B cell (primary cell): Measurements from ENCODE around the gene ZIC4. TPM values are rescaled to one million over a fixed set of nuclear protein-coding genes. Genes with fewer than 3 reads are reported as not detected.

Source experiments
- ATAC-seq: fragments of 200-7000 bp; cut with Tn5 transposase; one replicate; pipeline ENCODE4 v1.10.0; 2021; ENCODE audit warnings: low read depth, mild to moderate bottlenecking, moderate number of reproducible peaks, moderate library complexity
- CTCF ChIA-PET: fragments of 350-600 bp; sonication (Branson Sonifier 250); formaldehyde crosslinking; loops from one replicate; lab custom pipeline; 2021; ENCODE audit warnings: antibody characterized with exemption, inconsistent platforms; lab: Charles Lee
- POLR2A ChIA-PET: fragments of 350-600 bp; sonication (Branson Sonifier 250); formaldehyde crosslinking; loops from one replicate; lab custom pipeline; 2021; ENCODE audit warnings: antibody characterized with exemption; lab: Charles Lee
- DNase-seq: peaks from one replicate; pipeline ENCODE4 v3.0.0; 2013
- H2AFZ ChIP-seq: 2 replicates; pipeline ENCODE4 v1.6.1; 2012; ENCODE audit warnings: mild to moderate bottlenecking, low read depth, low read length; ENCODE audit not compliant: insufficient read depth, poor library complexity, severe bottlenecking
- H3K27ac ChIP-seq, 2 donors: 1 replicate in 1 of 2; 2 replicates in 1 of 2; pipeline ENCODE4 v1.5.1; 2012 to 2013; ENCODE audit warnings: low read length in 2 of 2, mild to moderate bottlenecking in 2 of 2, moderate library complexity in 1 of 2
- H3K27me3 ChIP-seq, 4 experiments: fragments of 200-600 bp in 1 of 4; sonication (generic) in 1 of 4; replicated peaks in 1 of 4; 1 replicate in 2 of 4; 2 replicates in 2 of 4; pipeline versions ENCODE4 v1.6.1 to v1.7.0; 2013 to 2016; ENCODE audit warnings: low read length in 3 of 4, mild to moderate bottlenecking in 2 of 4, mixed read lengths in 1 of 4, moderate library complexity in 1 of 4; ENCODE audit not compliant: insufficient read depth in 4 of 4, control insufficient read depth in 3 of 4; ENCODE audit errors: control extremely low read depth in 1 of 4
- H3K36me3 ChIP-seq, 2 experiments: replicated peaks in 1 of 2; 1 replicate in 1 of 2; 2 replicates in 1 of 2; pipeline versions ENCODE4 v1.6.1 to v1.7.1; 2013; ENCODE audit warnings: low read length in 1 of 2; ENCODE audit not compliant: insufficient read depth in 2 of 2, control insufficient read depth in 1 of 2; ENCODE audit errors: control extremely low read depth in 1 of 2, extremely low read depth in 1 of 2
- H3K4me1 ChIP-seq, 2 donors: fragments of 200-600 bp in 1 of 2; sonication (generic) in 1 of 2; 1 replicate in 1 of 2; 2 replicates in 1 of 2; pipeline versions ENCODE4 v1.5.1 to v1.6.1; 2013 to 2017; ENCODE audit warnings: low read length in 2 of 2; ENCODE audit not compliant: control insufficient read depth in 2 of 2, insufficient read depth in 2 of 2
- H3K4me2 ChIP-seq: replicated peaks from 2 replicates; pipeline ENCODE3; 2012; ENCODE audit warnings: mild to moderate bottlenecking, low read depth, low read length; ENCODE audit not compliant: poor library complexity, severe bottlenecking
- H3K4me3 ChIP-seq, 5 experiments: fragments of 200-600 bp in 1 of 5; sonication (generic) in 1 of 5; 1 replicate in 3 of 5; 2 replicates in 2 of 5; pipeline versions ENCODE4 v1.5.1 to v1.7.0; 2011 to 2016; ENCODE audit warnings: low read length in 4 of 5, mild to moderate bottlenecking in 4 of 5, low read depth in 2 of 5, control low read depth in 1 of 5, moderate library complexity in 1 of 5; ENCODE audit not compliant: insufficient read depth in 1 of 5; ENCODE audit errors: control extremely low read depth in 1 of 5, extremely low read depth in 1 of 5
- H3K79me2 ChIP-seq: fragments of 200-600 bp; sonication (generic); one replicate; pipeline ENCODE4 v1.6.0; 2016; ENCODE audit warnings: low read length; ENCODE audit not compliant: control insufficient read depth, insufficient read depth
- H3K9ac ChIP-seq: fragments of 200-600 bp; sonication (generic); 2 replicates; pipeline ENCODE4 v1.6.1; 2017; ENCODE audit warnings: mild to moderate bottlenecking, low read length, moderate library complexity
- H3K9me3 ChIP-seq, 3 donors: one replicate each; pipeline versions ENCODE4 v1.6.1 to v1.7.1; 2013; ENCODE audit warnings: low read length in 2 of 3; ENCODE audit not compliant: control insufficient read depth in 2 of 3, insufficient read depth in 1 of 3; ENCODE audit errors: control extremely low read depth in 1 of 3
- H4K20me1 ChIP-seq: 2 replicates; pipeline ENCODE4 v1.6.0; 2012; ENCODE audit warnings: mild to moderate bottlenecking, low read length; ENCODE audit not compliant: insufficient read depth, control insufficient read depth, poor library complexity, severe bottlenecking
- H3K27ac Mint-ChIP-seq: one replicate; pipeline ENCODE4 v1.8.0; 2021; ENCODE audit warnings: mixed read lengths
- H3K27me3 Mint-ChIP-seq: one replicate; pipeline ENCODE4 v1.8.0; 2021; ENCODE audit warnings: mixed read lengths
- H3K4me1 Mint-ChIP-seq: one replicate; pipeline ENCODE4 v1.8.0; 2021; ENCODE audit warnings: mixed read lengths
- H3K4me3 Mint-ChIP-seq: one replicate; pipeline ENCODE4 v1.8.0; 2021; ENCODE audit warnings: mixed read lengths
- H3K9me3 Mint-ChIP-seq: one replicate; pipeline ENCODE4 v1.8.0; 2022; ENCODE audit warnings: mixed read lengths; ENCODE audit not compliant: insufficient read depth
- EZH2 ChIP-seq: IDR thresholded peaks from 2 replicates; pipeline ENCODE4 v1.6.1; 2012; ENCODE audit warnings: borderline replicate concordance, low read depth, mild to moderate bottlenecking, moderate library complexity, low read length; ENCODE audit not compliant: insufficient read depth, poor library complexity, severe bottlenecking
- WGBS: methylation state at CpG from one replicate; pipeline ENCODE4 v1.1.5; 2013; ENCODE audit warnings: missing lambda C conversion rate; ENCODE audit not compliant: insufficient coverage; 5-methylcytosine and 5-hydroxymethylcytosine counted together
- intact Hi-C: fragments of 100-400 bp; cut with micrococcal nuclease; formaldehyde crosslinking; loops from one replicate; pipeline ENCODE4 v1.10.0; 2022
- polyA plus RNA-seq: library from polyadenylated mRNA; depleted of rRNA; stranded (reverse); fragments of >200 nt; gene quantifications from 2 replicates; pipeline ENCODE4 v1.2.3, GENCODE V29; 2012
- total RNA-seq, 2 donors: library from RNA; stranded (reverse); fragments of 120-200 nt in 1 of 2; gene quantifications; 1 replicate in 1 of 2; 2 replicates in 1 of 2; pipeline versions ENCODE4 v1.2.3 to v1.2.4, GENCODE V29; 2013 to 2022
- TF ChIP-seq, protein P1 (sequence below): fragments of 200-600 bp; IDR thresholded peaks from one replicate; pipeline ENCODE4 v1.8.0; 2022; ENCODE audit warnings: antibody characterized with exemption, mild to moderate bottlenecking

Gene ZIC4
- total and polyA plus RNA-seq, 2 donors (not counting 1 experiment from before 2014, with no cell fraction given), result not detected

DNA sequence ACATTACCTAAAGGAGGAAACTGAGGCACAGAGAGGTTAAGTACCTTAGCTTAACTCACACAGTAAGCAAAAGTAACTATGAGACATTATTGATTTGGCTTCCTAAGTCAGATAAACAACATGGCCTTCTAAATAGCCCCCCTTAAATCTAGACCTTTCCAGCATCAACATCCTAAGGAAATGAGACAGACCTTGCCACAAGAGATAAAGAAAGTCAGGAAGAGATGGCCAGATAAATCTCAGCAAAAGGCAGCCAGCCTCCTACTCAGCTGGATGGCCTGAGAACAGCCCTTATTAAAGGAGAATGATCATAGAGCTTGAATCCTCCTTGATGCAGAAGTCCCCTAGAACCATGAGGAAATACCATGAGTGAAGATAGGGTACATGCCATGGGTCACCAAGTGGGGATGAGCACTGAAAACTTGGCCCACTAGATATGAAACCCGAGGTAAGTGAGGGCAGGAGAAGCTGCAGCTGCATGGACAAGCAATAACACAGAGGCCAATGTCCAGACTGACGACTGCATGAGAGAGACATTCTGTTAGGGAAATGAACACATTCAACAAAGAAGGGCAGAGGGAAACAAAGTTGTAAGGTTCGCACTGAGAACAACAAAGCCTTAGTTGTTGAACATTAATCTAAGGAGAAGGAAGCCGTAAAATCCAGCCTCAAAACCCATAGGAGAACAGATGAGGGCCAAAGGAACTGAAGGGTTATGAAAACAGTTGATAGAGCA lies 69.6 kb downstream of the ZIC4 start:
- no peak for ATAC-seq
- Histone ChIP-seq H4K20me1 (no peaks in the 10 kb centered on the region), H3K36me3 (no peaks in the 10 kb centered on the region), H2AFZ (no peak overlapping the region), H3K4me1 (no peaks in the 10 kb centered on the region), H3K9me3 (no peaks in the 10 kb centered on the region), H3K27me3 (no peaks in the 10 kb centered on the region), H3K4me2 (no peak overlapping the region), H3K4me3 (no peak overlapping the region), H3K9ac (no peak overlapping the region), H3K27ac (no peak overlapping the region), H3K79me2 (no peaks in the 10 kb centered on the region)
- H3K9me3 Mint-ChIP-seq, result no peaks in the 10 kb centered on the region
- TF ChIP-seq, protein P1, sequence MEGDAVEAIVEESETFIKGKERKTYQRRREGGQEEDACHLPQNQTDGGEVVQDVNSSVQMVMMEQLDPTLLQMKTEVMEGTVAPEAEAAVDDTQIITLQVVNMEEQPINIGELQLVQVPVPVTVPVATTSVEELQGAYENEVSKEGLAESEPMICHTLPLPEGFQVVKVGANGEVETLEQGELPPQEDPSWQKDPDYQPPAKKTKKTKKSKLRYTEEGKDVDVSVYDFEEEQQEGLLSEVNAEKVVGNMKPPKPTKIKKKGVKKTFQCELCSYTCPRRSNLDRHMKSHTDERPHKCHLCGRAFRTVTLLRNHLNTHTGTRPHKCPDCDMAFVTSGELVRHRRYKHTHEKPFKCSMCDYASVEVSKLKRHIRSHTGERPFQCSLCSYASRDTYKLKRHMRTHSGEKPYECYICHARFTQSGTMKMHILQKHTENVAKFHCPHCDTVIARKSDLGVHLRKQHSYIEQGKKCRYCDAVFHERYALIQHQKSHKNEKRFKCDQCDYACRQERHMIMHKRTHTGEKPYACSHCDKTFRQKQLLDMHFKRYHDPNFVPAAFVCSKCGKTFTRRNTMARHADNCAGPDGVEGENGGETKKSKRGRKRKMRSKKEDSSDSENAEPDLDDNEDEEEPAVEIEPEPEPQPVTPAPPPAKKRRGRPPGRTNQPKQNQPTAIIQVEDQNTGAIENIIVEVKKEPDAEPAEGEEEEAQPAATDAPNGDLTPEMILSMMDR, result no peak
- no peak for TF ChIP-seq EZH2
- CTCF ChIA-PET, result no interaction called here
- POLR2A ChIA-PET, result no interaction called here
- H3K4me1 Mint-ChIP-seq, result no peaks in the 10 kb centered on the region
- 46% methylated on average over 3 of the region's 4 CpGs for WGBS
- DNase-seq, result no peak
- H3K27me3 Mint-ChIP-seq, result no peaks in the 10 kb centered on the region
- H3K4me3 Mint-ChIP-seq, result no peak overlapping the region
- no peak overlapping the region for H3K27ac Mint-ChIP-seq
- intact Hi-C loops, result no loop called here

Other genes starting within 250 kb of the ZIC4 start
- not detected in 2 replicates for gene ZIC1, start 2.8 kb upstream of the ZIC4 start, total RNA-seq
- not detected in 2 replicates for gene ZIC1, start 2.8 kb upstream of the ZIC4 start, polyA plus RNA-seq